GM23338 (cell line): Measurements from ENCODE around the gene SLC19A2. TPM values are rescaled to one million over a fixed set of nuclear protein-coding genes. Genes with fewer than 3 reads are reported as not detected.

ENCODE experiments used
- ATAC-seq: fragments of 200-7000 bp; cut with Tn5 transposase; 3 replicates; pipeline ENCODE4 v1.9.1; 2020
- DNase-seq: peaks from one replicate; pipeline ENCODE4 v3.0.0-alpha.2; 2015; ENCODE audit warnings: low spot score
- H2AFZ ChIP-seq: fragments of 200-600 bp; sonication (generic); 2 replicates; pipeline ENCODE4 v1.8.0; 2016; ENCODE audit warnings: antibody characterized with exemption, mild to moderate bottlenecking, moderate library complexity
- H3F3A ChIP-seq: fragments of 200-600 bp; sonication (generic); replicated peaks from 2 replicates; pipeline ENCODE4 v1.8.0; 2017; ENCODE audit warnings: antibody characterized with exemption, mixed run types, low read depth
- H3K27ac ChIP-seq: fragments of 200-600 bp; sonication (generic); 2 replicates; pipeline ENCODE4 v1.6.1; 2016; ENCODE audit warnings: low read depth
- H3K27me3 ChIP-seq: fragments of 200-600 bp; sonication (generic); 2 replicates; pipeline ENCODE4 v1.8.0; 2016; ENCODE audit warnings: mild to moderate bottlenecking, mixed run types, moderate library complexity; ENCODE audit not compliant: insufficient read depth
- H3K36me3 ChIP-seq: fragments of 200-600 bp; sonication (generic); 2 replicates; pipeline ENCODE4 v1.8.0; 2016; ENCODE audit warnings: mild to moderate bottlenecking; ENCODE audit not compliant: insufficient read depth
- H3K4me1 ChIP-seq: fragments of 200-600 bp; sonication (generic); 2 replicates; pipeline ENCODE4 v1.8.0; 2016; ENCODE audit warnings: mild to moderate bottlenecking, moderate library complexity; ENCODE audit not compliant: insufficient read depth
- H3K4me2 ChIP-seq: fragments of 200-600 bp; sonication (generic); 2 replicates; pipeline ENCODE4 v1.7.1; 2017; ENCODE audit warnings: mixed run types
- H3K4me3 ChIP-seq: fragments of 200-600 bp; sonication (generic); 2 replicates; pipeline ENCODE4 v1.6.1; 2016; ENCODE audit warnings: mixed run types
- H3K79me2 ChIP-seq: fragments of 200-600 bp; sonication (generic); replicated peaks from 2 replicates; pipeline ENCODE4 v1.8.0; 2017; ENCODE audit warnings: mild to moderate bottlenecking; ENCODE audit not compliant: insufficient read depth
- H3K9me2 ChIP-seq: fragments of 200-600 bp; sonication (generic); 2 replicates; pipeline ENCODE4 v1.8.0; 2017; ENCODE audit not compliant: insufficient read depth
- H4K20me1 ChIP-seq: fragments of 200-600 bp; sonication (generic); replicated peaks from 2 replicates; pipeline ENCODE4 v1.8.0; 2017; ENCODE audit warnings: mild to moderate bottlenecking; ENCODE audit not compliant: insufficient read depth
- H3K27ac Mint-ChIP-seq: 2 replicates; pipeline ENCODE4 v1.8.0; 2020; ENCODE audit warnings: inconsistent platforms, mild to moderate bottlenecking, moderate library complexity, mixed read lengths
- H3K27me3 Mint-ChIP-seq: 3 replicates; pipeline ENCODE4 v1.8.0; 2022; ENCODE audit warnings: low read depth, mild to moderate bottlenecking, moderate library complexity, mixed read lengths, inconsistent platforms; ENCODE audit not compliant: insufficient read depth, poor library complexity
- H3K36me3 Mint-ChIP-seq: 3 replicates; pipeline ENCODE4 v1.8.0; 2021; ENCODE audit warnings: low read depth, mild to moderate bottlenecking, inconsistent platforms, moderate library complexity, mixed read lengths
- H3K4me1 Mint-ChIP-seq: 3 replicates; pipeline ENCODE4 v1.8.0; 2020; ENCODE audit warnings: mild to moderate bottlenecking, inconsistent platforms, mixed read lengths
- H3K4me3 Mint-ChIP-seq: 3 replicates; pipeline ENCODE4 v1.8.0; 2021; ENCODE audit warnings: moderate library complexity, mild to moderate bottlenecking, inconsistent platforms, mixed read lengths
- H3K9me3 Mint-ChIP-seq: 3 replicates; pipeline ENCODE4 v1.8.0; 2020; ENCODE audit warnings: moderate library complexity, mild to moderate bottlenecking, inconsistent platforms, mixed read lengths
- CREB1 ChIP-seq: fragments of 250-450 bp; sonication (Bioruptor Pico); IDR thresholded peaks from 2 replicates; pipeline ENCODE4 v1.5.0; 2020; ENCODE audit warnings: low read depth, mild to moderate bottlenecking, moderate library complexity
- EZH2 ChIP-seq: fragments of 200-600 bp; sonication (generic); IDR thresholded peaks from one replicate; pipeline ENCODE4 v1.8.0; 2017; ENCODE audit warnings: antibody characterized with exemption, mild to moderate bottlenecking, low read depth; ENCODE audit not compliant: unreplicated experiment
- EZH2phosphoT487 ChIP-seq: fragments of 200-600 bp; sonication (generic); IDR thresholded peaks from one replicate; pipeline ENCODE4 v1.8.1; 2018; ENCODE audit warnings: antibody characterized with exemption; ENCODE audit not compliant: unreplicated experiment
- JUNB ChIP-seq: IDR thresholded peaks from one replicate; pipeline ENCODE4 v1.6.1; 2016; ENCODE audit warnings: antibody characterized with exemption; ENCODE audit not compliant: unreplicated experiment
- NANOG ChIP-seq: IDR thresholded peaks from 2 replicates; pipeline ENCODE4 v1.6.1; 2016; ENCODE audit warnings: antibody characterized with exemption, borderline replicate concordance
- POLR2AphosphoS5 ChIP-seq: IDR thresholded peaks from 2 replicates; pipeline ENCODE4 v1.6.1; 2016; ENCODE audit warnings: antibody characterized with exemption, low read depth
- STAT1 ChIP-seq: IDR thresholded peaks from one replicate; pipeline ENCODE4 v1.6.1; 2016; ENCODE audit warnings: antibody characterized with exemption; ENCODE audit not compliant: unreplicated experiment
- ZNF114 ChIP-seq: fragments of 250-450 bp; sonication (Bioruptor Pico); IDR thresholded peaks from 2 replicates; pipeline ENCODE4 v1.5.0; 2020; ENCODE audit warnings: mild to moderate bottlenecking, moderate library complexity
- ZNF331 ChIP-seq: fragments of 250-450 bp; sonication (Bioruptor Pico); IDR thresholded peaks from 2 replicates; pipeline ENCODE4 v1.5.0; 2020; ENCODE audit warnings: low read depth, mild to moderate bottlenecking, moderate library complexity
- ZNF462 ChIP-seq: fragments of 250-450 bp; sonication (Bioruptor Pico); IDR thresholded peaks from 2 replicates; pipeline ENCODE4 v1.5.0; 2020; ENCODE audit warnings: mild to moderate bottlenecking, moderate library complexity
- polyA plus RNA-seq: library from polyadenylated mRNA; unstranded; fragments of >200 nt; fragmentation: Nextera tagmentation; extraction: Ambion mirVana; gene quantifications from 2 replicates; pipeline ENCODE4 v1.2.1, GENCODE V29; 2016
- total RNA-seq: library from RNA; depleted of rRNA; stranded (reverse); fragments of >200 nt; shearing (Covaris generic); gene quantifications from 2 replicates; pipeline ENCODE4 v1.2.3, GENCODE V29; 2014

The SLC19A2 gene
- total and polyA plus RNA-seq, 2 experiments from 2014 or later: 11.1 to 39.1 TPM

DNA sequence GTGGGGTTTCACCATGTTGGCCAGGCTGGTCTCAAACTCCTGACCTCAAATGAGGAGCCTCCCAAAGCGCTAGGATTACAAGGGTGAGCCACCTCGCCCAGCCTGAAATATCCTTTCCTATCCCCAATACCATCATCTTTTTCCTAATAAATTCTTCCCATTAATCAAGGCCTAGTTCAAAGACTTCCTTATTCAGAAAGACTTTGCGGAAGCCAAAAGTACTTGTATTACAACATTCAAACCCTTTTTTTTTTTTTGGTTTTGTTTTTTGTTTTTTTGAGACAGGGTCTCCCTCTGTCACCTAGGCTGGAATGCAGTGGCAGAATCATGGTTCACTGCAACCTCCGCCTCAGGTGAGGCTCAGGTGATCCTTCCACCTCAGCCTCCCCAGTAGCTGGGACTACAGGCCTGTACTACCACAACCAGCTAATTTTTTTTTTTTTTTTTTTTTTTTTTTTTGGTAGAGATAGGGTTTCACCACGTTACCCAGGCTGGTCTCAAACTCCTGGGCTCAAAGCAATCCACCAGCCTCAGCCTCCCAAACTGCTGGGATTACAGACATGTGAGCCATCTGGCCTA, 7.6 kb downstream of the SLC19A2 start (continued):
- TF ChIP-seq ZNF462 (CRISPR knock-in tag): no peak
- no peak for TF ChIP-seq ZNF114

DNA sequence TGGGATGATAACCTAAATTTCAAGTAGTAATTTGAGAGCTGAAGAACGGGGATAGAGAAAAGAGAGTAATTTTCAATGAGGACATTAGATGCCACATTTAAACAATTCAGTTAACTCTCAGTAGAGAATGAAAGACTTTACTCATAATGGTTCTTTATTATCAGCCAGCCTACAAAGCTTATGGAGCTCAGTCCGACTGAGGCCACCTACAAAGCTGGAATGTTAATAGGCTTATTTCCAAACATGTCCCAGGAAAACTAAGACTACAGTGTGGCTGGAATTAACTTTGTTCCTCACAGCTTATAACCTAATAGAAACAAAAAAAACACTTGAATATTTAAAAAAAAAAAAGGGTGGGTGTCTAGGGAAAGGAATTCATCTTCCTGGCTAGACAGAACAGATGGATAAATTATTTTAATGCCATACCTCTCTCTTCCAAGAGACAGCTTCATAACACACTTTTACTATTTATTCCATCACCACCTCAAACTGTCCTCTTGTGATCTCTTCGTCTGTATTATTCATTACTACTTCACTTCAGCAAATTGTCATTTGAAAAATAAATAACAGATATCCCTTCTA, 9.8 kb downstream of the SLC19A2 start:
- H3K4me2 ChIP-seq: no peak overlapping the region
- H4K20me1 ChIP-seq: peaks cover 2% of the 10 kb centered on the region; the same call in 1 of the 2 replicates
- peaks cover 3% of the 10 kb centered on the region for H3K36me3 ChIP-seq
- no peak overlapping the region for H3K27ac ChIP-seq
- H3K4me1 Mint-ChIP-seq: peaks cover 23% of the 10 kb centered on the region
- H2AFZ ChIP-seq: no peak overlapping the region
- peaks cover 2% of the 10 kb centered on the region for H3K27me3 Mint-ChIP-seq
- DNase-seq: no peak
- no peaks in the 10 kb centered on the region for H3K9me2 ChIP-seq
- peaks cover 13% of the 10 kb centered on the region for H3K36me3 Mint-ChIP-seq
- no peak overlapping the region for H3K4me3 Mint-ChIP-seq
- no peak overlapping the region for H3K4me3 ChIP-seq
- H3K9me3 Mint-ChIP-seq: no peaks in the 10 kb centered on the region
- H3K4me1 ChIP-seq: peaks cover 23% of the 10 kb centered on the region
- no peak overlapping the region for H3K27ac Mint-ChIP-seq
- no peak for ATAC-seq
- no peaks in the 10 kb centered on the region for H3F3A ChIP-seq
- H3K79me2 ChIP-seq: peaks cover 51% of the 10 kb centered on the region
- H3K27me3 ChIP-seq: no peaks in the 10 kb centered on the region
- TF ChIP-seq STAT1: no peak
- TF ChIP-seq POLR2AphosphoS5: no peak
- TF ChIP-seq ZNF331: no peak
- no peak for TF ChIP-seq JUNB
- no peak for TF ChIP-seq ZNF114
- TF ChIP-seq EZH2: no peak
- TF ChIP-seq EZH2phosphoT487: no peak
- TF ChIP-seq ZNF462 (CRISPR knock-in tag): no peak
- no peak for TF ChIP-seq NANOG
- TF ChIP-seq CREB1 (CRISPR knock-in tag): no peak
